NCI-H2196 treated with DMSO at 0.1 percent for 48 hours (cell line): Measurements from ENCODE around the gene EYA2.

ENCODE experiments used
- DNase-seq: peaks from one replicate; lab custom pipeline; 2025; ENCODE audit not compliant: unreplicated experiment; lab: John Stamatoyannopoulos, UW

EYA2 gene

GRCh38 chr20:47133809-47134456, 239.3 kb downstream of the EYA2 start:
- DNase-seq, result no peak

GRCh38 chr20:47136782-47137181, 242.1 kb downstream of the EYA2 start:
- no peak for DNase-seq

DNA sequence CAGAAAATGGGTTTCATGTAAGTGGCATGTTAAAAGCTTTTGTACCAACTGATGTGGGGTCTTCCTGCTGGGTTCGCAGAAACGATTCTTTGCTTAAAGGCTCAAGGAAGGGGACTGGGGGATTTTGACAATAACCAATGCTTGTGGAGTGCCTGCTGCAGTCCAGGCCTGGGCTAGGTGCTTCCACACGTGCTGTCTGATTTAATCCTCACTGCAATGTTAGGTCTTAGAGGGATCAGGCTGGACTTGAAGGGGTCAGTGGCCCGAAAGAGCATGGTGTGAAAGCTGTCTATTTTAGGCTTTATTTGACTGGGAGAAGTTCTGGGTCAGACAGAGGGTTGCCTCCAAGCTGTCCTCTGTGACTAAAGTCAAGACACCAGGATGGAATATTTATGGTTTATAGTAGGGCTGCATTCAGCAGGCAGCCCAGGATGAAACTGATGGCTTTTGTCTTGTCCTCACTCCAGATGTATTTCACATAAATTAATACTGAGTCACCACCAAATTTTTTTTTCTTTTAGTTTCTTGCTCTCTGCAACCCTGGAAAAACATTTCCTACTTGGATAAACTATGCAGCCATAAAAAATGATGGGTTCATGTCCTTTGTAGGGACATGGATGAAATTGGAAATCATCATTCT, 242.7 kb downstream of the EYA2 start:
- no peak for DNase-seq

DNA sequence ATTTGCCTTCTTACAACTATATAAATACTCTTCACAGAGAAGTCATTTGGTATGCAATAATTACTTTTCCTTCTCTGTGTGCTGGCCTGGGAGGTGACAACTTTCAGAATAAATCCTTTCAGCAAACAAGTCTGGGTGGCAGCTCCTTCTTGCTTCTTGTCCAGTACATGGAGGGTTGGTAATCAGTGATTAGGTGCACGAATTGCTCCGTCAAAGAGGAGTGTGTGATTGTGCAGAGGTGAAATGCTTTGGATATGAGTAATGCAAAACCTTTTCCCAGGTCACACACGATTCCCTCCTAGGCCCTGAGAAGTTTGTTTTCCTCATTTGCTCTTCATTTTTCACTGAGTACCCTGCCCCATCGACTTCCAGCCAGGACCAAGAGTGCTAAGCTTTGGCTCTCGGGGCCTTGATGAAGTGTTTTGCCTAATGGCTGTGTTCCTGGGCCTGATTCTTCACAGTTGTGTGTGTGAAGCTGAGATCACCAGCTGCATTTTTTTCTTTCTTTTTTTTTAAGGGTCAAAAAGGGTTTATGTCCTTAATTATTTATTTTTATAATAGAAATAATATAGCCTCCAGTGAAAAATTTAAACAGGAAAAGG, 245.4 kb downstream of the EYA2 start:
- DNase-seq, result no peak

- DNase-seq, result no peak
Measured at GRCh38 chr20:47141350-47141921, 246.8 kb downstream of the EYA2 start.

GRCh38 chr20:47141941-47142773, 247.5 kb downstream of the EYA2 start:
- no peak for DNase-seq

DNA sequence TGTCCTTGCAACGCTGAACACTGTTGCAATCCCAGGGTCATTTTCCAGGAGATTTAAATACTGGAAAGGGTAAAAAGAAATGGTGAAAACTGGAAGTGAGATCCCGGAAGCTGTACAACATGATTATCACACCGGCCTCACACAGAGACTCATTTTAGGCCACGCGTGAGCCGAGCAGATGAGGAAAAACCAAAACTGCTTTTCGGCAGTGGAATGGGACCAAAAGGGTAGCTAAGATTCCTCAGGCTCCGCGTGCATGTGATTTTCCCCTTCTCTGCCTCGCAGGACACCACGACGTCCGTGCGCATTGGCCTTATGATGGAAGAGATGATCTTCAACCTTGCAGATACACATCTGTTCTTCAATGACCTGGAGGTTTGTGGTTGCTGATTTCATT, 248.1 kb downstream of the EYA2 start:
- DNase-seq, result no peak

DNA sequence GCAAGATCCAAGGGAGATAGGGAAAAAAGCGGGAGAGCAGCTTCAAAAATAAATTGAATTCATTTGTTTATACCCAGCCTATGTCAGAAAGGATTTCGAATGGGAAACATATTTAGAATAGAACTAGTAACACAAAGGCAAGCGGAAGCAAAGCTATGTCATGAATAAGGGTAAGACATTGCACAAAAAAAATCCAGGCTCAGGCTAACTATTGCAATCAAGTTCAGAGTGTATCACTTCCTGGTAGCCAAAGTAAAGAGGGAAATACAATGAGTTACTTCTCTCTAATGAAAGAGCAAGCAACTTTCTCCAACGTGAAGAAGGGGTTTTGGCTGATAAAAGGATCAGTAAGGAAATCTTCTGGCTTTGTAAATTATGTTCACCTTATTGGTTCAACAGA, 249.0 kb downstream of the EYA2 start:
- no peak for DNase-seq

DNA sequence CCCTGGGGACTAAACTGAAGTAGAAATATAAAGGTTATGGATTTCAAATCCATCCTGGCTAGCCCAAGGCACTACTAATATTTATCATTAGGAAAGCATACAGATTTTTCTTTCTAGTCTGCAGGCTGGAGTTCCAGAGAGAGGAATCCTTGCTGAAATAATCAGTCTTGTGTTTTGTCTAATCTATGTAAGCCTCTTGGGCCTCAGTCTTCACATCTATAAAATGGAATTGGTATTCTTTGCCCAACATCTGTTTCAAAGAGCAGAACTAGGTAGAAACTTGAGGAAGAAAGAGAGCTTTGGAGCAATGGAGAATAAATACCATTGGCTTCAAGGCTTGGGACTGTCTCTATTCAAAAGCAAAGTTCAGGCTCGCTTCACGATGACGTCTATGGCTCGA, 249.8 kb downstream of the EYA2 start:
- DNase-seq, result no peak

DNA sequence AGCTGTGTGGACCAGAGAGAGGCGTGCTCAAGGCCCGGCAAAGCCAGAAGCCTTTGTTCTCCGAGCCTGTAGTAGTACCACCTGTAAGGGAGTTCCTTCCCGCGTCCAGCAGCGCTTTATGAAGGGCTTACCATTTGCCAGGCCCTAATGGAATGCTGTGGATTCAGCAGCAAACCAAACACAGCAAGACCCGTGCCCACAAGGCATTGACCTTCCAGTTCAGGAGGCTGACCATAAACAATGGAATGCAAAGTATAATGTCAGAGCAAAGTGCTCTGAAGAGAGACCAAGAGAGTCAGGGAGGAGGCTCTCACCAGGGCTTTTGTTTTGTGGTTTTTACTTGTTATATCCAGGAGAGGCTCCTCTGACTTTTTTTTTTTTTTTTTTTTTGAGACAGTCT, 252.0 kb downstream of the EYA2 start:
- DNase-seq, result no peak

- no peak for DNase-seq
Measured at GRCh38 chr20:47148059-47148458, 253.4 kb downstream of the EYA2 start.

DNA sequence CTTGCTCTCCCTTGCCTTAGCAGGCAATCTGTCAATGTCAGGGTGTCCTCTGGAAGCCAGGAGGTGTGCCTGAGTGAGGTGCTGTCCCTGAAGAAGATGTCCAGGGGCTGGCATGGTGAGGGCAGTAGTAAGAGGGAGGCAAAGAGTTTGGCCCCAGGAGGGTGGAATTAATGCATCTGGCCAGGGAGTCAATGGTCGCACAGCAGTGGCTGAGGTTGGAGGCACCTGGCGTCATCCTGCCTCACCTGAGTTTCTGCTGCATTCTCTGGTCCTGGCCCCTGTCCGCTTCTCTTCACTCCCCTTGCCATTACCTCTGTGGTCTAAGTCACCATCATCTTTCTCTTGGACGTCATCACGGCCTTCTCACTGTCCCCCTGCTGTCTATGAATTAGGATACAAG, 255.3 kb downstream of the EYA2 start:
- no peak for DNase-seq

- peak; percentile 67 for DNase-seq
Measured at GRCh38 chr20:47150403-47151152, 255.9 kb downstream of the EYA2 start.

- no peak for DNase-seq
Measured at GRCh38 chr20:47152068-47152467, 257.4 kb downstream of the EYA2 start.

- DNase-seq, result no peak
Measured at GRCh38 chr20:47154089-47154488, 259.4 kb downstream of the EYA2 start.

GRCh38 chr20:47156301-47157137, 261.9 kb downstream of the EYA2 start:
- DNase-seq, result no peak

DNA sequence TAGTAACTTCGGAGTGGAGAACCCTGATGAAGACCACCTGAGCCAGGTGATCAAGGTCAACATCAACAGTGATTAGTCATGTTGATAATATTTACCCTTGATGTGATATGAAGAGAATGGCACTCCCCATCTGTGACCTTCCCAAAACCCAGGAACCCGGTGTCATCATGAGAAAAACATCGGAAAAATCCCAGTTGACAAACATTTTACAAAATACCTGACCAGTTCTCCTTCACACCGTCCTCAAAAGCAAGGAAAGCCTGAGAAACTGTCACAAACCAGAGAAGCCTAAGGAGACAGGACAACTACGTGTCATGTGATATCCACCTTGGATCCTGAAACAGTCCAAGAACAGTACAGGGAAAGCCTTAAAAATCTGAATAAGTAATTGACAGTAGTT, 264.5 kb downstream of the EYA2 start:
- DNase-seq, result no peak

- no peak for DNase-seq
Measured at GRCh38 chr20:47160240-47160639, 265.6 kb downstream of the EYA2 start.

GRCh38 chr20:47160992-47161391, 266.3 kb downstream of the EYA2 start:
- DNase-seq, result no peak

GRCh38 chr20:47161411-47161810, 266.8 kb downstream of the EYA2 start:
- DNase-seq, result no peak
